ENCODE data around the gene SLC10A2. TPM values are rescaled to one million over a fixed set of nuclear protein-coding genes. Genes with fewer than 3 reads are reported as not detected.

SLC10A2 gene
- total RNA-seq, 1 donor from 2014 or later, result not detected

Other genes with a start within 250 kb of the SLC10A2 start
- gene ERCC5, start 220.4 kb downstream of the SLC10A2 start, total RNA-seq, result 39.4 and 42.7 TPM in 2 replicates